HG02973 (cell line): ENCODE measurements around the gene SH2D4B.

ENCODE experiments used
- ATAC-seq: cut with Tn5 transposase; IDR thresholded peaks from one replicate; pipeline ENCODE4 v1.9.1; 2021; ENCODE audit warnings: moderate library complexity; ENCODE audit not compliant: unreplicated experiment

Gene SH2D4B

GRCh38 chr10:80622153-80622552, 84.5 kb downstream of the SH2D4B start:
- ATAC-seq, result no peak

DNA sequence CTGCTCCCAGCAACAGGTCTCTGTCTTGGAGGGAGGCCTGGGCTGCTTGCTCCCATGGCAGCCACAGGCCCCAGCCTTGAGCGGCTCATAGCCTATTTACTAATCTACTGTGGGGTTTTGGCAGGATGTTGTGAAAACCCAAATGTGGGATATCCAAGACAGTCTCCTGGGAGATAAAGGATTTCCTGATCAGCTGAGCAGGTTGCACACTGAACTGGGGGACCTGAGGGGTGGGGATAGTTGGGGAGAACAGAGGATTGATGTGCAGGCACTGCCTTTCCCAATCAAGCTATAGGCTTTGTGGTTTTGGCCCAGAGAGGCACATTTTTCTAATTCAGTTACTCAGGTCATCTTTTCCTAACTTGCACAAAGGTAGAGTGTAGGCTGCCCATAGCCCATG, 92.6 kb downstream of the SH2D4B start:
- ATAC-seq, result no peak

DNA sequence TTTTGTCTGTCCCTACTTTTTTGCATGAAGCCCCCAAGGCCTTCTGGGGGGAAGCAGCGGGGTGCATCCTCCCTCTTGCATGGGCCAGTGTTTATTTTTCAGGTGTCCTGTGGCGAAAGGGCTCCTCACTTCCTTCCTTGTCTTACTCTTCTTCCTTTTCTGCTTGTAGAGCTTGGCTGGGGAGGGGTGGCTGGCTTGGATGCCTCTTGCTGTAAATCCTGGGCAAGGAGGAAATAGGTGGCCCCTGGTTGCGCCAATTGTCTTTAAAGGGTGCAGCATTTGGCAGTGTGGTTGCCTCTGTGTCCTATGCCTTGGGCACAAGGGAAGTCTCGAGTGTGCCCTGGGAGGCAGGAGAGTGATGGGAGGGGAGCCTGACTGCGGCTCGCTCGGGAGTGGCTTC, 95.0 kb downstream of the SH2D4B start:
- ATAC-seq, result no peak

DNA sequence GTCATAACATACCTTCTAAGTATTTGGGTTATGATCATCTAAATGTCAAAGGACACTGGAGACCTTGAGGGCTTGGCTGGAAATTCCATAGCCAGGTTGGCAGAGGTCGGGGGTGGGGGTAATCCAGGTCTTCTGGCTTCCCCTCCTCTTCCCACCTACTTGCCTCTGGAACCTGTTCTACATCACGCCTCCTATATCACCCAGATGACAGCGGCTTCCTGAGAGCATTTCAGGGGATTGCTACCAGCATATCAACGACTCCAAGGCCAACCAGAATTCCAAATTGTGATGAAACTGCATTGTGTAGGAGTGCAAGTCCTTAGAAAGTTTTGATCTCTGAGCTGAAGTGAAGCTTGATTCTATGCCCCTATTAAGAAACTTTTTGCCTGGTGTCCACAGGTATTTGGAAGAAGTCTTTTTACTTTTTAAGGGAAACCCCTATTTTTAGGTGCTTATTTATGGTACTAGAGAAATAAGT, 95.7 kb downstream of the SH2D4B start:
- ATAC-seq, result no peak

- no peak for ATAC-seq
Observed at GRCh38 chr10:80633910-80634309, 96.2 kb downstream of the SH2D4B start.

DNA sequence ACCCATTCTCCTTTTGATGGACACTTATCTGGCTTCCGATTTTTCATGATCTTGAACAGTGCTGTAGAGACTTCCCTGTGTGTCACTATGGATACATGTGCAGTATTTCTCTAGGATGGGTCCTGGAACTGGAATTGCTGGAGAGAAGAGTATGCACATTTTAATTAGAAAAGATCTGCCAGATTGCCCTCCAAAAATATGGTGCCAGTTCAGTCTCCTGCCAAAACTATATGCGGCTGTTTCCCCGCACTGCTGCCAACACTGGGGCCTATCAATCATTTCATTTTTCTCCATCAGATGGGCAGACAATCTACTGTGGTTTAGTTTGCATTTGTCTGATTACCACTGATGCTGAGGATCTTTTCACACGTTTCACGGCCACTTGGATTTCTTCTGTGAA, 105.0 kb downstream of the SH2D4B start:
- no peak for ATAC-seq

DNA sequence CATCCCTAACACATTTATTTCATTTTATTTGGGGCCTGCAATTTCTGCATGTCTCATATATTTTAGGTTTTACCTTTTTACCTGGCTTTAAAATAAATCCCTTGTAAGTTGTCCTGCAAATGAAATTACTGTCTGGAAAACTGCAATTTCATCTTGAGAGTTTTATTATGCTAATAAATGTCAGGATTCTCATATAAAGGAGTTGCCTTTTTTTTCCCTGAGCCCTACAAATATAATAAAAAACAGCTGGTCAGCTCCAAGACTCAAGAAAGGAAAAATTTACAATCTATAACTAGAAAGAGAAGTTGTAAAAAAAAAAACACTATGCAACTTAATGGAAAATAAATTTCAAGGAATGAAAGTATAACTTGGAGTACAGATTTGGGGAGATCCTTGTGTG, 108.7 kb downstream of the SH2D4B start:
- ATAC-seq, result no peak

DNA sequence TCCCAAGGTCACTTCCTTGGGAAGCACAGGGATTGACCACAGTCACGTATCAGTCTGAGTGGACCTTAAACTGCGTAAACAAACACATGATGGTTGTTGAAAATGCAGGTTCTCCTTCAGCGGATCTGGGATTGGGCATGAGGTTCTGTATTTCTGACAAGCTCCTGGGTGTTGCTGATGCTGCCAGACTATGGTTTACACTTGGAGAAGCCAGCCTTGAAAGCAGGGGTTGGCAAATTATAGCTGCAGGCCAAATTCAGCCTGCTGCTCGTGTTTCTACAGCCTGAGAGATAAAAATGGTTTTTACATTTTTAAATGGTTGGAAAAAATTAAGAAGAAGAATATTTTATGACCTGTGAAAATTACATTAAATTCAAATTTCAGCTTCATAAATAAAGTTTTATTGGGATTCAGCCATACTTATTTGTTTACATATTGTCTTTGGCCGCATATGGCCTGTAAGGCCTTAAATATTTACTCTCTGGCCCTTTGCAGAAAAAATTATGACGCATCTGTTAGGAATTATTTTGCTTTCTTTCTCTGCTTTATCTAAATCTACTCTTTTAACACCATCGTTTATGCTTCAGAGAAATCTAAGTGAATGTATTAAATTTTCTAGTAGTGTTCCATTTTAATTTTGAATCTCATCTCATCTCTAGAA, 109.6 kb downstream of the SH2D4B start:
- ATAC-seq, result no peak

DNA sequence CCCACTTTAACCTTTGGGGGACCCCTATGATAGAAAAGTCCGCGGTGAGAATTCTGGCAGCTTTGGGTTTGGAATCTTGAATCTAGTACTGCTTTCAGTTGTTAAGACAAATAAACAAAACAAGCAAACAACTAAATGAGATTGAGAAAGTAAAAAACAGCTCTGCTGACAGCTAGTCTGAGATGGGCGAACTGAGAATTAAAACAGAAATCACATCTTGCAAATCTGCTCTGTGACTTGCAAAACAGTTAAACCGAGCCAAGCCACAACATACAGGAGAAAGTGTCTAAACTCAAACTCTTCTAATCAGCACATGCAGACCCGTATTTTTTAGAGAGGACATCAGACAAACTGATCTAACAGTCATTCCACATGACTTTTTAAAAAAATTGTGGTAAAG, 110.4 kb downstream of the SH2D4B start:
- no peak for ATAC-seq

DNA sequence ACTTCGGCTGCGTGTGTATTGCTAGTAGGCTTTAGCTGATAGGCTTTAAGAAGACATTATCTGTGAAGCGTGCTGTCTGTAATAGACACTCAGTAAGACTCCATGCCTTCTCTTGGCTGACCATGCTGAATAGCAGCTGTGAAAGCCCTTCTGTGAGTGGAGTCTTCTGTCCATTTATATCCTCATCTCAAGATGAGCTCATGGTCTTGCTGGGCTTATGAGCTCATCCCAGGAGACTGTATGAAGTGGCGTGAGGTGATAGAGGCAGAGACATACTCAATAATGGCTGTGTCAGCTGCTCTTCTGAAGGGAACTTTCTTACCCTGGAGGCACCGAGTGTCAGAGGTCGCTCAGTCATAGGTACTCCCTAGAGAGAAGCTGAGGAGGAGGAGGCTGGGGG, 111.5 kb downstream of the SH2D4B start:
- ATAC-seq, result no peak

DNA sequence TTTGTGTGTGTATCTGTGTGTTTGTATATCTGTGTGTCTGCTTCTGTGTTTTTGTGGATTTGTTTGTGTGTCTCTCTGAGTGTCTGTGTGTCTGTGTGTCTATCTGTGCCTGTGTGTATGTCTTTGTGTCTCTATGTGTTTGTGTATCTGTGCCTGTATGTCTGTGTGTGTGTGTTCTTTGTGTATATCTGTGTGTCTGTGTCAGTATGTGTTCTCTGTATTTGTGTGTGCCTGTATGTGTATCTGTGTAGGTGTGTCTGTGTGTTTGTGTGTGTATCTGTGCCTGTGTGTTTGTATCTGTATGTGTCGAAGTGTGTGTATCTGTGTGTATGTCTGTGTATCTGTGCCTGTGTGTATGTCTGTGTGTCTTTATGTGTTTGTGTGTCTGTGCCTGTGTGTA, 118.2 kb downstream of the SH2D4B start:
- ATAC-seq, result no peak

DNA sequence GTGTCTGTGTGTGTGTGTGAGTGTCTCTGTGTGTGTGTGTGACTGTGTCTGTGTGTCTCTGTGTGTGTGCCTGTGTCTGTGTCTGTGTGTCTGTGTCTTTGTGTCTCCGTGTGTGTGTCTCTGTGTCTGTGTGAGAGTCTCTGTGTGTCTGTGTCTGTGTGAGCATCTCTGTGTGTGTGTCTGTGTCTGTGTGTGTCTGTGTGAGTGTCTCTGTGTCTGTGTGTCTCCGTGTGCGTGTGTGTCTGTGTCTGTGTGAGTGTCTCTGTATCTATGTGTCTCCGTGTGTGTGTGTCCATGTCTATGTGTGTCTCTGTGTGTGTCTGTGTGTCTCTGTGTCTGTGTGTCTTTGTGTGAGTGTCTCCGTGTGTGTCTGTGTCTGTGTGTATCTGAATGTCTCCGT, 120.4 kb downstream of the SH2D4B start:
- ATAC-seq, result no peak

- ATAC-seq, result no peak
Observed at GRCh38 chr10:80659289-80659688, 121.6 kb downstream of the SH2D4B start.

GRCh38 chr10:80660266-80660665, 122.6 kb downstream of the SH2D4B start:
- ATAC-seq, result no peak

DNA sequence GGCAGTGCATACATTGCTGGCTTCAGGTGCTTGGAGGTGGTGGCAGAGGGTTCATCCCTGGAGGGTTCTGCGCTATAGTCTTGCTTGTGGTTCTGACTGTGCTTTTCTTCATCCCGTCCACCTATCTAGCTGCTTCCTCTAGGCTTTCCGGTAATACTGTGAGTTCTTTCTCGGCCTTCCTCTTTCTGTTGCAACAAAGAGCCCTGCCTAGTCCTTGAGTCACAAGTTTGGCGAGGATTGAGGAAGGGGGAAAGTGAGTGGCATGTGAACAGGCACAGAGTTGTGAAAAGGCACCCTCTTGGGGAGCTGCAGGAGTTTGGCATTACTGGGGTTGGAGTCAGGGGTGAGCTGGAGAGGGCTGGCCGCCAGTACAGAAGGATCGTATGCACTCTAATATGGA, 123.0 kb downstream of the SH2D4B start:
- ATAC-seq, result no peak

DNA sequence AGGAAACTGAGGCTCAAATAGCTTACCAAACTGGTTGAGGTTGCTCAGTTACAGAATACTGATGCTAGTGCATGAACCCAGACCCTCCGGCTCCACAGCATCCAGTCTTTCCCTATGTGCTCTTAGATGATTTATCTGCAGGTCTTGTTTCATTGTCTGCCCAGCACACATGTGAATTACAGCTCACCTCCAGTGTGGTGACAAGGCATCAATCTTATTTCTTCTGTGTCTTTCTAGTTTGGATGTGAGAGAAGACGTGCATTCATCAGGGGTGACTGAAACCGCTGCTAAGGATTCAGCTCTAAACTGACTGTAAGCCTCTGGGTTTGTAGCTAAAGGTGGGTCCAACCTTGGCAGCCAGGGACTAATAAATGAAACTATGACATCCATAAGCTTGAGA, 123.8 kb downstream of the SH2D4B start:
- no peak for ATAC-seq

GRCh38 chr10:80662429-80663261, 124.9 kb downstream of the SH2D4B start:
- ATAC-seq, result peak; percentile 69

DNA sequence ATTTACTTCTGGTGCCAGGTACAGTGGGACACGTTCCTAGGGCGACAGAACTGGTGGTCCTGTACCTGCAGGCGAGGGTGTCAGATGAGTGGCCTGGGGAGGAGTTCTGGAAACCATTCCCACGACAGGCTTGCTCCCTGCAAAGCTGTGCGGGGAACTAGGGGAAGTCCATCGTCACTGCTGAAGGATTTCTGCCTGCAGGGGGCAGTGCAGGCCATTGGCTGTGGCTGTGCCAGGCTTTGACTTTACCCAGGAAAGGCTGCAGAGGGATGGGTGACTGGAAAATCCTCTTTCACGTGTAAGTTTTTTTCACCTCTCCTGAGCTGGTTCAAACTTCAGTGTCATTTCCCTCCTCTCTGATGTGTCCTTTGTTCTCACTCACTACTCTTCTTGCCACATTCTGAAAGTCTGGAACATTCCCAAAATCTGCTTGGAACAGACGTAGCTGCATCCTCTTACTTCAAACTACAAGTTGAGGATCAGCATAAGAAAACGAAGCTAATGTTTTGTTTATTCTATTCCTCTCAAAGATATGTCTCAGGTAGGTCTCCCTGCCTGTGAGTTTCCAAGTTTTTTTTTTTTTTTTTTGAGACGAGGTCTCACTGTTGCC, 126.5 kb downstream of the SH2D4B start:
- no peak for ATAC-seq

- ATAC-seq, result no peak
Observed at GRCh38 chr10:80669485-80669884, 131.8 kb downstream of the SH2D4B start.

DNA sequence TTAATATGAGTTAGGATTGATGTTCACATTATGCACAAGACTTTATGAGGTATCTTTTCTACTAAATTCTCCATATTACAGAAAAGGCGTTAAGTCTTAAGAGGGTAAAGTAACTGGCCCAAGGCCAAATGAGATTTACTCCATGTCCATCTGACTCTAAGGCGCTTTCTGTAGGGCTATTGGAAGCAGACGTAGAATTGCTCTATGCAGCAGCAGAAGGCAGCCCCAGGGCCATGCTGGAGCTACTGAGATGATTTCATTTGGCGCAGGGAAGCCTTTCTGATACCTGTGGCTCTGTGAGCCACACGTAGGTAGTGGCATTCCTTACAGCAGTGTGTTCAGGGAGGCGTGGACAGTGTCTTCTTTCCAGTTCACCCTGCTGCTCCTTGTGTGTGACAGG, 133.1 kb downstream of the SH2D4B start:
- no peak for ATAC-seq

- no peak for ATAC-seq
Observed at GRCh38 chr10:80671847-80672246, 134.1 kb downstream of the SH2D4B start.

- no peak for ATAC-seq
Observed at GRCh38 chr10:80672613-80673012, 134.9 kb downstream of the SH2D4B start.
